Measurements from ENCODE around the gene JAKMIP1. TPM values are rescaled to one million over a fixed set of nuclear protein-coding genes. Genes with fewer than 3 reads are reported as not detected.
"Not testable (repeated sequence)": the region's sequence is repeated elsewhere in the genome, so short reads cannot be mapped to it uniquely, and the experiment has no call there.

The JAKMIP1 gene
- total and polyA plus RNA-seq, 4 donors = 0.08 to 0.46 (median 0.22) TPM

DNA sequence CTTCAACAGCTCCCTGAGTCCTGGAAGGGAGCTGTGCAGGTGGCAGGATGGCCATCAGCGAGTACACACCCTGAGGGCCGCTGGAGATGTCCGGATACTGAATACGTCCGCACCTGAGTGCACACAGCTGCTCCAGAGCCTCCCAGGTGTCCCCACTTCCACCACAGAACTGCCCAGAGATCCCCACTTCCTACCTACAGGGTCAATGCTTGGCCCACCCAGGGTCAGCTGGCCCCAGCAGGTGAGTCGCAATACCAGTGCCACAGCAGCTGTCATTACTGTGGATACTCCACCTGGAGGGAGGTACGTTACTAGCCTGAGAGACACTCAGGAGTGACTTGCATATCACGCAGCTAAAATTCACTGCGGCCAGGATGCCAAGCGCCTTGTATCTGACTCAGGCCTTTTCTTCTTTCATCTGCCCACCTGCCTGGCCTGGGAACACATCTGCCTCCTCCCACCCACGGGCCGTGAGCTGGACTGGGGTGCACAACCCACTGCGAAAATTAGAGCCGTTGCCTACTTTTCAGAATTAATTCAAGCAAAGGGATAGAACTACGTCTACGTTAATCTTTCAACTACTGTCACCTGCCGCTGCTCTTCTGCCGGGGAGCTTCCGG, 191.5 kb downstream of the JAKMIP1 start:
- ATAC-seq (ENCODE audit: insufficient read depth, low FRiP score) = no peak
- peaks cover 0 to 3% (median 0%) of the 10 kb centered on the region in 5 donors for H3K4me1 ChIP-seq (ENCODE audit: control insufficient read depth in 5 of 5, insufficient read depth in 5 of 5, low read length in 5 of 5)
- TF ChIP-seq CTCF (IDR thresholded peaks at IDR 0.05; ENCODE audit: control extremely low read depth, extremely low read depth) = no peak
- 69 to 78% methylated on average over 19 of the region's 19 CpGs for WGBS, 2 donors
- no peak overlapping the region for H3K9ac ChIP-seq (ENCODE audit: insufficient read depth in 1 of 2, low read length in 2 of 2)
- no peaks in the 10 kb centered on the region for H3K9me3 ChIP-seq (ENCODE audit: control insufficient read depth in 4 of 4, insufficient read depth in 3 of 4, low read length in 3 of 4)
- DNase-seq = no peak
- H3K27me3 ChIP-seq (ENCODE audit: control insufficient read depth in 3 of 3, insufficient read depth in 3 of 3, low read length in 2 of 3) = peaks cover 0 to 30% (median 29%) of the 10 kb centered on the region in 3 donors
- no peaks in the 10 kb centered on the region for H3K36me3 ChIP-seq (ENCODE audit: control insufficient read depth in 4 of 4, insufficient read depth in 4 of 4, low read length in 4 of 4)
- H3K27ac ChIP-seq (ENCODE audit: low read depth in 1 of 2, low read length in 1 of 2) = no peak overlapping the region
- H3K4me3 ChIP-seq = no peak overlapping the region

- no peak for DNase-seq
- peaks cover 0 to 30% (median 29%) of the 10 kb centered on the region in 3 donors for H3K27me3 ChIP-seq (ENCODE audit: control insufficient read depth in 3 of 3, insufficient read depth in 3 of 3, low read length in 2 of 3)
- no peak overlapping the region for H3K27ac ChIP-seq (ENCODE audit: low read depth in 1 of 2, low read length in 1 of 2)
- peaks cover 0 to 3% (median 0%) of the 10 kb centered on the region in 5 donors for H3K4me1 ChIP-seq (ENCODE audit: control insufficient read depth in 5 of 5, insufficient read depth in 5 of 5, low read length in 5 of 5)
- H3K4me3 ChIP-seq = no peak overlapping the region
- ATAC-seq (ENCODE audit: insufficient read depth, low FRiP score) = no peak
- H3K9ac ChIP-seq (ENCODE audit: insufficient read depth in 1 of 2, low read length in 2 of 2) = no peak overlapping the region
- 15 to 38% methylated on average over 54 of the region's 54 CpGs for WGBS, 2 donors
- no peaks in the 10 kb centered on the region for H3K9me3 ChIP-seq (ENCODE audit: control insufficient read depth in 4 of 4, insufficient read depth in 3 of 4, low read length in 3 of 4)
- no peaks in the 10 kb centered on the region for H3K36me3 ChIP-seq (ENCODE audit: control insufficient read depth in 4 of 4, insufficient read depth in 4 of 4, low read length in 4 of 4)
- no peak for TF ChIP-seq CTCF (IDR thresholded peaks at IDR 0.05; ENCODE audit: control extremely low read depth, extremely low read depth)
Measured at GRCh38 chr4:6008092-6008551, 192.2 kb downstream of the JAKMIP1 start.

- no peak overlapping the region for H3K27ac ChIP-seq (ENCODE audit: low read depth in 1 of 2, low read length in 1 of 2)
- H3K27me3 ChIP-seq (ENCODE audit: control insufficient read depth in 3 of 3, insufficient read depth in 3 of 3, low read length in 2 of 3) = peaks cover 0 to 30% (median 25%) of the 10 kb centered on the region in 3 donors
- H3K4me1 ChIP-seq (ENCODE audit: control insufficient read depth in 5 of 5, insufficient read depth in 5 of 5, low read length in 5 of 5) = no peaks in the 10 kb centered on the region
- H3K9me3 ChIP-seq (ENCODE audit: control insufficient read depth in 4 of 4, insufficient read depth in 3 of 4, low read length in 3 of 4) = no peaks in the 10 kb centered on the region
- no peak for DNase-seq
- no peak overlapping the region for H3K4me3 ChIP-seq
- TF ChIP-seq CTCF (IDR thresholded peaks at IDR 0.05; ENCODE audit: control extremely low read depth, extremely low read depth) = no peak
- no peak overlapping the region for H3K9ac ChIP-seq (ENCODE audit: insufficient read depth in 1 of 2, low read length in 2 of 2)
- no peak for ATAC-seq (ENCODE audit: insufficient read depth, low FRiP score)
- 67 to 75% methylated on average over 4 of the region's 4 CpGs for WGBS, 2 donors
- no peaks in the 10 kb centered on the region for H3K36me3 ChIP-seq (ENCODE audit: control insufficient read depth in 4 of 4, insufficient read depth in 4 of 4, low read length in 4 of 4)
Measured at GRCh38 chr4:6005175-6005574, 195.2 kb downstream of the JAKMIP1 start.

DNA sequence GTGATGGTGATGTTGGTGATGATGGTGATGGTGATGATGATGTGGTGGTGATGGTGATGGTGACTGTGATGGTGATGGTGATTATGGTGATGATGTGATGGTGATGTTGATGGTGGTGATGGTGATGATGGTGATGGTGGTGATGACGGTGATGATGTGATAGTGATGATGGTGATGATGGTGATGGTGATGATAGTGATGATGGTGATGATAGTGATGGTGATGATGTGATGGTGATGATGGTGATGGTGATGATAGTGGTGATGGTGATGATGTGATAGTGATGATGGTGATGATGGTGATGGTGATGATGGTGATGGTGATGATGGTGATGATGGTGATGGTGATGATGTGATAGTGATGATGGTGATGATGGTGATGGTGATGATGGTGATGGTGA, 196.9 kb downstream of the JAKMIP1 start:
- not testable (repeated sequence) for H3K27ac ChIP-seq (ENCODE audit: low read depth in 1 of 2, low read length in 1 of 2); H3K4me3 ChIP-seq; H3K9ac ChIP-seq (ENCODE audit: insufficient read depth in 1 of 2, low read length in 2 of 2); H3K9me3 ChIP-seq (ENCODE audit: control insufficient read depth in 4 of 4, insufficient read depth in 3 of 4, low read length in 3 of 4); ATAC-seq (ENCODE audit: insufficient read depth, low FRiP score); H3K36me3 ChIP-seq (ENCODE audit: control insufficient read depth in 4 of 4, insufficient read depth in 4 of 4, low read length in 4 of 4); DNase-seq; H3K4me1 ChIP-seq (ENCODE audit: control insufficient read depth in 5 of 5, insufficient read depth in 5 of 5, low read length in 5 of 5)
- WGBS, 2 donors = 96 to 100% methylated on average over 1 of the region's 1 CpG
- peaks cover 0 to 15% (median 9%) of the 10 kb centered on the region in 3 donors for H3K27me3 ChIP-seq (ENCODE audit: control insufficient read depth in 3 of 3, insufficient read depth in 3 of 3, low read length in 2 of 3)
